NCI-H1436 (cell line): ENCODE measurements around the gene AAK1.

Experiments
- DNase-seq: peaks from one replicate; lab custom pipeline; 2025; lab: John Stamatoyannopoulos, UW

AAK1 gene

DNA sequence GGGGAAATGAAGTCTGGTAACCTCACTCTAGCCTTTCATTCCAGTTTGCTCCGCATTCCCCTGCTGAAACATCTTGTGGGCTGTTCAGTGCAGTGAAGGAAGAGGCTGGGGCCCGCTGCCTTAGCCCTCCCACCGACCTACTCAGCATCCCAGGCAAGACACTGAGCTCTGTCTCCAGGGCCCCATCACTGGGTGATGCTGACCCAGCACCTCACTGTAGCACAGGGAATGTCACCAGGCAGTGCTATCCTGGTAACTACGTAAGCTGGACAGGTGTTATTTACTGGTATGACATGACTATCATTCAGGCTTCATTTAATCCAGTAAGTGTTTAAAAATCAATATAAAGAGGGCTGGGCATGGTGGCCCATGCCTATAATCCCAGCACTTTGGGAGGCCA is 105.3 kb downstream of the AAK1 start:
- DNase-seq = no peak

DNA sequence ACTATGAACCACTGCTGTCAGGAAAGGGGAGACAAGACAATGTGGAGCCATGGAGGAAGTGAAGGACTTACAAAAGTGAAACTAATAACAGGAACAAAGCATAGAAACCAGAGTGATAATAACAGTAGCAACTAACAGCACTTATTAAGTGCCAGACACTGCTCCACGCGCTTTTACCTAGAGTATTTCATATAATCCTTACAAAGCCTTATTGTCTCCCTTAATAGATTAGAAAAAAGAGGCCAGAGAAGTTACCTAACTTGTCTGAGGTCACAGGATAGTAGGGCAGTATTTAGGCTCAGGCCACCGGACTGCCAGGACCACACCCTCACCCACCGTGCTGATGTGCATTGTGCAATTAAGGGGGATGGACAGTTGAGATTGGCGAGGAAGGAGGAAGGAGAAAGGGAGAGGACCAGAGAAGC is 107.7 kb downstream of the AAK1 start:
- no peak for DNase-seq

DNA sequence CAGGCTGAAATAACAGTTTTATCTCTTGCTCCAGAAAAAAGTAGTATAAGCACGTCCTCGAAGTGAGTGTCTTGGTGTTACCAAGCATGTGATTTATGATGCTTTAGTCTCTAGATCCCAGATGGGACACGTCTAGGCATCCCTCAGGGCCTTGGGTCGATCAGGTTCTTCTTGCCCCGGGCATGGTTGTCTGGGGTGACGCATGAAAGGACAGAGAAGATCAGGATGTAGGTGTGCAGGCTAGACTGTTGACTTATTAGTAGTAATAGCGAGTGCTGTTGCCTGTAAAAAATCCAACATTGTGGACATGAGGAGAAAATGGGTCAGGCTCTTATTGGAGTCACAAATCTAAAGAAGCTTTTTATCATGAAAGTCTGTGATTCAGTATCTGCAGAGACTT is 112.4 kb downstream of the AAK1 start:
- no peak for DNase-seq

DNA sequence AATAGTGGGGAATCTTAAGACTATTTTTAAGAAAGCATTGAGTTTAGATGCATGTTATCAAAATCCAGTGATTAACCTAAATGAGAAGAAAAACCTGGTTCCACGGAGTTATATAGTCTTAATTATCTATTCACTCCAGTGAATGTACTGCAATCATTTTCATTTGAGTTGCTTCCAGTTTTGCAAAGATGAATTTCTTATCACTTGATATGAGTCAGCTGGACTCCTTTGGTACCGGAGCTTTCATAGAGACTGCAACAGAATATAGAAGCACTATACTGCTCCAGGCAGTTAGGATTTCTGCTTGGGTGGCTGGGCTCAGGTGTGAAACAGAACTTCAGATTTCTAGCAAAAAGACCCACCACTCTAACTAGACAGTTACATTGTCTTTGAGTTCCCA is 114.1 kb downstream of the AAK1 start:
- no peak for DNase-seq

DNA sequence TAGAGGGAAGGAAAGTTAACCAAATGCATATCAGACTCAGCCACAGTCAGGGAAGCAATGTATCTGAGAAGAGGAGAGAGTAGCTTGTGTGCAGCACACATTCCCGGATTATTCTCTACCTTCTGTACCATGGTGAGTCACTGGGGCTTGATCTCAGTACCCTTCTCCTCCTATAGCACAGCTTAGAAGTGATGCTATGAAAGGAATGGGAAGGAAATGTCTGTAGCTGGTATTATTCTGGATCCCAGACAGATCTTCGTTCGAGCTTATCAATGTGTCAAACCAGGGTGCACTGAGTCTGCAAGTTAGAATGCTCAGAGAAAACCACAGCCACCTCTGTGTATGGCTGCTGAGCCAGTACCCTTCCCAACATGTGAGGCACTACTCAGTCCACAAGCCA is 118.3 kb downstream of the AAK1 start:
- DNase-seq = no peak

DNA sequence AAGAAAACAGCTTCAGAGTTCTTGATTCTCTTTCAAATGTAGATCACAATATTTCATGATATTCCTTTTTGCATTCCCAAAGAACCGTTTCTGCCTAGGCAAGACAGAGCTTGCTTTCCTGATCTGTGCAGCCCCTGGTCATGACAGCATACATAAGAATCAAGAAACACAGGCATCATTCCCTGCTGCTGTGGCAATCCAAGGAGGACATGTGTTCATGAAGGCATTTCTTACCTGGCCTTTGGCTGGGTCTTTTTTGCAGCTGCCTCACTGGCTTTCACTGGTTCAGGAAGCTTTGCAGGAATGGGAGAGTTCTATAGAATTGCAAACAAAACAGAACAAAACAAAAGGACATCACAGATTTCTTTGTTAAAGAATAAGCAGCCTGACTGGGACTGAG is 118.7 kb downstream of the AAK1 start:
- DNase-seq = no peak

DNA sequence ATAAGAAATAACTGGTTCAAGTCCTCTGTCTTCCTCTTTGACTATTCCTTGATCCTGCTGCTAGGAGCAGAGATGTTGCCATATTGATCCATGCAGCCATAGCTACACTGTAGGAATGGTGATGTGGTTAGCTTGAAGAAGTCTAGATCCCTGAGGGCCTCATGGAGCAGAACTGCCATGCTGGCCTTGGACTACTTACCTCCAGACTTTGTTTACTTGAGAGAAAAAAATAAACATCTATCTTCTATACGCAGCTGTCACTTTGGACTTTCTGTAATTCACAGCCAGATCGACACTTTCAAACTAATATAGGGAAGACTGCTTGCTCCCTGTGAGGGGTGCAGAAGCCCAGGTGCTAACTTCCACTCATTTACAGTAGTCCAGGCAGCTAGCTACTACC is 121.8 kb downstream of the AAK1 start:
- no peak for DNase-seq

DNA sequence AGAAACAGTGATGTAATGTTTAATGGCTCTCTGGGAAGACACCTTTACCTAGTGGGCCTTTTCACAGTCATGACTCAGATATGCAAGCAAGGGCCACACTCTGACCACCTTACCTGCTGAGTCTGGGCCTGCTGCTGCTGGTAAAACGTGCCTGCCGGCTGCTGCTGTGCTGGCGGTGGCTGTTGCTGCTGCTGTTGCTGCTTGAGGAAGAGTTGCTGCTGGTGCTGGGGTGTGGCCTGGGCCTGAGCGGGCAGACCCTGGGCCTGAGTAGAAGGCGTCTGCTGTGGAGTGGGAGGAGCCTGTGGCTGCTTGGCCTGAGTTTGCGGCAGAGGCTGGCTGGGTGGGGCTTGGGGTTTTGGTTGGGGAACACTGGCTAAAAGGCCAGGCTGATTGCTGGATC is 124.7 kb downstream of the AAK1 start:
- DNase-seq = no peak

DNA sequence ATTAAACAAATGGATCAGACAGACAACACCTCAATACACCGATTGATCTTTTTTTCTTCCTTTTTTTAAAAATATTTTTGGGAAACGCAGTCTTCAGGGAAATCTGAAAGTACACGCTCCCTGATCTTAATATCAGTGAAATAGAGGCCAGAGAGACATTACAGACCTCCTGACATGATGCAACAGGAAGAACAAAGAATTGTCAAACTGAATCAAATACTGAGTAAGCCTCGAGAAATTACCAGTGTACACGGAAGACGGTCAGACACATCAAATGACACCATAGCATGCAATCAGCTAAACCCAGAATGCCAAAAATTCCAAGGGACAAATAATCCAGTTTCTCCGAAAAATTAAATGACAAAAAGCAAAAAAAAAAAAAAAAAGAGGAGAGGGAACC is 126.1 kb downstream of the AAK1 start:
- no peak for DNase-seq

DNA sequence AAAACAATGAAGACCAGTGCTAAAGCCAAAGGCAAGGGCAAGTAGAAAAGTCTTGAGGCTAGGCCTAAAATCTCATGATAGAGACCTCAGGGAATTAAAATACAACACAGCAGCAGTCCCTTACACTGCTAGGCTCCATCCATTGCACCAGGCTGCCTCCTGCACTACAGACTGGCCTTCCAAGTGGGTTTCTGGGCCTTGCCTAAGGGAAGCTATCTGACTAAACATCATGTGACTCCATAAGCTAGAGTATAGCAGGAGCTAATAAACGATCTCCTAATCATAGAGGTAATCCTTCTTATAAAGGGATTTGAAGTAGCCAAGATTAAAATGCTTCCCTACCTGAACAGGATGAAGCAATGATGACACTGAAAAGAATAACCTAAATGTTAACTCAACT is 128.7 kb downstream of the AAK1 start:
- no peak for DNase-seq

DNA sequence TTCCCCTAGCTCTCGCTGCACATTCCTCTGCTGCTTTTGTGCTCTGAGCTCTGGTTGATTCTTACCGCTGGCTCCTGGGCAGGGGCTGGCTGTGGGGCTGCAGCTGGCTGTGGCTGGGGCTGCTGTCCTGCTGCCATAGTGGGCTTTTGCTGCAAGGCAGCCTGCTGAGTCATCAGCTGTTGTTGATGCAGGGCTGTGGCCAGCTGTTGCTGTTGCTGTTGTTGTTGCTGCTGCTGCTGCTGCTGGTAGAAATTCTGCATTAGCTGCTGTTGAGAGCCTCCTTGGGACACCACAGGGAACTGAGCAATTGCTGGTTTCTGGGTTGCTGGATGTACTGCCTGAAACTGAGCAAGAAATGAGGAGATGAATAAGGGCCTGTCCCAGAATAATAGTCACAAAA is 129.1 kb downstream of the AAK1 start:
- DNase-seq = no peak

DNA sequence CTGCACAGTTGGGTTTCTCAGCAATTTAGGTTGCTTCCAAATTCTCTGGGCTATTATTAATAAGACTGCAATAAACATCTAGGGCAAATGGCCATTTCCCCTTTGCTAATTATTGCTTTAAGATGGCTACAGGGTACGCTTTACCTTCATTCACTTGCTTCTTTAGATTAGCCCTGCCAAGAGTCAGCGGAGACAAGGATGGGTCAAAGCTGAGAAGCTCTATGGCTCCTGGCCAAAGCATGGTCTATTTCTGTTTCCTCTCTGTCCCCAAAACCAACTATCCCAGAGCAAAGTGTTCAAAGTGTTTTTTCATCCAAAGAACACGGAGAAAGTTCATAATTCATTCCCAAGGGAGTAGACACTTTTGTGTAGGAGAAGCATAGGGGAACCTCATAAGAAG is 131.1 kb downstream of the AAK1 start:
- DNase-seq = no peak

DNA sequence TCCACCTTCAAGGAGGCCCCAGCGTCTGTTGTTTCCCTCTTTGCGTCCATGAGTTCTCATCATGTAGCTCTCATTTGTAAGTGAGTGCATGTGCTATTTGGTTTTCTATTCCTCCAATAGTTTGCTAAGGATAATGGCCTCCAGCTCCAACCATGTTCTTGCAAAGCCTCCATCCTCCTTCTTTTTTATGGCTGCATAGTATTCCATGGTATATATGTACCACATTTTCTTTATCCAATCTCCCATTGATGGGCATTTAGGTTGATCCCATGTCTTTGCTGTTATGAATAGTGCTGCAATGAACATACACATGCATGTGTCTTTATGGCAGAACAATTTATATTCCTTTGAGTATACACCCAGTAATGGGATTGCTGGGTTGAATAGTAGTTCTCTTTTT is 133.3 kb downstream of the AAK1 start:
- DNase-seq = no peak

DNA sequence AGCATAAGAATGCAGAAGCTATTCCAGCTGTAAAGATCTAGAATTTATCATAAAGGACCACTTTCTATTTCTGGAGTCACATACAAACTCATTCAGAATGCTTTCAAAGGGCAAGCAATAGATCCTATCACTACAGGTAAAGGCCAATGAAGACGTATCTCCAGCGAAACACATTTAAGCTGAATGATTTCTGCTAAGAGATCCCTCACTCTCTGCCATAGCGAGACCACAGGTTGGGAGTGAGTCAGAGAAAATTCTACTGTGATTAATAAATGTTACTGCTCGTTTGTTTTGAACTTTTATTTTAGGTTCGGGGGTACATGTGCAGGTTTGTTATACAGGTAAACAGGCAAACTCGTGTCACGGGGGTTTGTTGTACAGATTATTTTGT is 133.8 kb downstream of the AAK1 start:
- no peak for DNase-seq

DNA sequence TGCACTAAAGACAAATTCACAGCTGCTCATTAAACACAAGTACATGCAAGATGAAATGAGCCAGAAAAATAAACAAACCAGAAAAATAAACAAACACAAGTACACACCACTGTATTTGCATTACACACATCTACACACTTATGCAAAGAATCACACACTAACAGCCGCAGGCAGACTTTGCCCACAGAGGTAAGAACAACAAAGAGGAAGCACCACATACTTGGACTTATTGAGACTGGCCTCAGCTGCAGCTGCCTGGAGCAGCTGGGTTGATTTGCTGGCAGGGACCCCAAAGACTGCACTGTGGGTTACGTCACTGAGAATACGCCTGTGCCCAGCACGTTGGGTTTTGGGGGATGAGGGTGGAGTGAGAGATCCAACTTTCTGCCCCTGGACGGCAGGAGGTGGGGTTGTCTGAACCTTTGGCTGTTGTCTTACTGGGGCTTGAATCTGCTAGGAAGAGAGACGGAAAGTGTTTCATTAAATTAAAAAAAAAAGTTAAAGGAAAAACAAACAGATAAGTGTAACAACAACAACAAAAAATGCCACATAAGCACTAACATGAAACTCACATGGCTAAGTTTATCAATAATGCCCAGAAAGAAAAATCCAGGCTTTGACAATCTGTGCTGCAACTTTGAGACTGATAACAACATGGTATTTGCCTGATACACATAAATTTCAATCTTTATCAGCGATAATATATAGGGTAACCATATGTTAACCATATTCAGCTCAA is 134.4 kb downstream of the AAK1 start:
- no peak for DNase-seq

DNA sequence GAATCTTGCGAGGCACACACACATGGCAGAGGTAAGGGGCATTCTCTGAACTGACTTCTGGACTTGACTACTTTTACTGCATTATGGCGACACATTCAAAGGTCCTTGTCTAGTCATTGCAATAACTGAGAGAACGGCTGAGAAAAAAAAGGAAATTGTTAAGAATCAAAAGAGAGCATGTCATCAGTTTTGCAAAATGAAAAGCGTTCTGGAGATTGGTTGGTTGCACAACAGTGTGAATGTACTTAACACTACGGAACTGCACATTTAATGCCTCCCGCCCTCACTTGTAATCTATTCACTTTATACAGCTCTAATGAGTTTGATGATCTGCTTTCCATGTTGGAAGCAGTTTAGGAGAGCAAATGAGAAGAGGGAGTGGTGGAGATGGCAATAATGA is 137.8 kb downstream of the AAK1 start:
- DNase-seq = no peak

DNA sequence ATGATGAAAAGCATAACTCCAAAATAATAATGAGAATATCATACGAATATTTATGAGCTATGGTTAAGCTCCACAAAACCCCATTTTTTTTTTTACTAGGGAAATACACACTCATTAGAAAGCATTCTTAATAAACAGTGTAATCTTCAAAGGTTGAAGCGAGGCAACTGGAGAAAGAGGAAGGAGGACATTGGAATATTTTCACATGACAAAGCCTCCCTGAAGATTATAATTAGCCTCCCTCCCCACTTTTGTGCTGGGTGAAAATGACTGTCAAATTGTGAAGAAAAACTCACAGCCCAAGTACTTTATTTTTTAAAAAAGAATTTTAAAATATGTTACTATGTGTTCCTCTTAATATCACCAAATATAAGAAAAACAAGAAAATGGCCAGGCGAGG is 142.2 kb downstream of the AAK1 start:
- no peak for DNase-seq

DNA sequence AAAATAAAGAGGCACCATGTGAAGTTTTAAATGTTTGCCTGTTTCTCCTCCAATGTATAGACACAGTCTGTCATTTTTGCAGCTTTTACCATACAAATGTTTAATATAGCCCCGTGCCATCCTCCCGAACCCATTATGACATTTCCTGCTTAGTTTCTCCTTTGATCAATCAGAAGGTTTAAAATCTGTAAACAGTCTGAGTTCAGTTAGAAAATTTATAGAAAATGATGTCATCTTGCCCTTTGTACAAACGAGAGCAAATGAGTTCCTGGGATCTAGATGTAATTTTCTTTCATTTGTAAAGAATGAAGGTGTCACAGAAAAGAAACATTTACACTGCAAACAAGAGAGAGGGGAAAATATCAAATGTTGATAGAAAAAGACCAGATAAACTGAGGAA is 143.6 kb downstream of the AAK1 start:
- no peak for DNase-seq

DNA sequence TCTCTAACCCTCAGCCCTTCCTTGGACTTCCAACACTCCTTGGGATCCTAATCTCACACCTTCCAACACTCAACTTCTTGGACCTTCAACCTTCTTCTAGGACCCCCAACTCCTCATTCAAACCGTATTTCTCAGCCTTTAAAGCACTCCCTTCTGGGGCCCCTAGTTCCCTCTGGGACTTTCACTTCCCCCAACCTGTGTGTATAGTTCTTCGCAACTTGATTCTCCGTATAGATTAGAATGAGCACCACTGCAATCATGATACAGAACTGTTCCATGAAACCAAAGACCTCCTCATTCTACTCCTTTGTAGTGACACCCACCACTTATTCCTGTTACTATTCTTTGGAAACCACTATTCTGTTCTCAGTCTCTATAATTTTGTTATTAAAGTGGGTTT is 144.3 kb downstream of the AAK1 start:
- DNase-seq = no peak

DNA sequence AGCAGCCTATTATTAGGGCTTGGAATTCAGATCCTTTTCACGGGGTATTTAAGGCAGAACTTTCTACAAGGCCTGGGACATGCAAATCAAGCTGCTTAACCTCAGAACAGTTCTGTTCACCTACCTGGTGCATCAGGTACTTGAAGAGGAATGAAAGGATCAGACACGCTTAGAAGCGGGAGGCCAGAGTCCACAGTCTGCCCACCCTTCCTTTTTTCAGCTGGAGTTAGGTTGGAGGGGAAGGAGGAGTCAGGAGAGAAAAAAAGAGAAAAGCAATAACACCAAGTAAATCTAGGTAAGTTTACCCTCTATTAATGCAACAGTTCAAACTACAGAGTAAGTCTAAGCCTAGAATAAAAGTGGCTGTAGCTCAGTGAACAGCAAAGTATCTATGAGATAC is 147.7 kb downstream of the AAK1 start:
- DNase-seq = no peak

DNA sequence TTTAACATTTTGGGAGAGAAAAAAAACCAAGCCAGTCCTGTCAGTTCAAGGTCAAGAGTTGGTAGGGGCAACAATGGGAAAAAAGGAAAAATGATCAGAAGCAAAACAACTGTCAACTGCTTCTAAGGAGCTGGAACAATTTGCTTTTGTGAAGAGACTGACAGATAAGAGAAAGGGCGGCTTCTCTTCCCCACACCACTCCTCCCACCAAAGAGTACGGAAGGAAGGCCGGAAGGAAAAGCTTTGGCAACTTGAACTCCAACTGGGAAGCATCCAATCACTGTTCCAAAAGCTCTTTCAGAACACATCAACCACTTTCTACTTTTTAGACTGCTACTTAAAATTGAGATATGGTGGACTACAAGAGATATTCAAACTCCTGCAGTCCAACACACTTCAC is 148.5 kb downstream of the AAK1 start:
- no peak for DNase-seq

DNA sequence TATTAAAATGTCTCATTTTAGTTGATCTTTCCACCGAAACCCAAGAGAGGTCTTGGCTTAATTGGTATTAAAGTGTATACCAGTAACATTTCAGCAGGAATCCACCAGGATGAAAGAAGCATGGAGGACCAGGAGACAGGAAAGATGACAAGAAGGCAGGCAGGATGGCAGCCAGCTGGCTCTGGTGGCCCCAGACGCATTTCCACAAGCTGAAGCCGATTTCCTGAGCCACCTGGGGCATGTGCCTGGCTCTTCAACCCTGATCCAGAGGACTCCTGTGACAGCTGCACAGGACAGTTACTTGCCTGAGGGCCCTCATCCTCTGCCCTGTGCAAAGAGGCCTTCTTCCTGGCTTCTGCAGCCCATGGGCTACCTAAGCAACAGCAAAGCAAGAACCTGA is 149.4 kb downstream of the AAK1 start:
- no peak for DNase-seq

DNA sequence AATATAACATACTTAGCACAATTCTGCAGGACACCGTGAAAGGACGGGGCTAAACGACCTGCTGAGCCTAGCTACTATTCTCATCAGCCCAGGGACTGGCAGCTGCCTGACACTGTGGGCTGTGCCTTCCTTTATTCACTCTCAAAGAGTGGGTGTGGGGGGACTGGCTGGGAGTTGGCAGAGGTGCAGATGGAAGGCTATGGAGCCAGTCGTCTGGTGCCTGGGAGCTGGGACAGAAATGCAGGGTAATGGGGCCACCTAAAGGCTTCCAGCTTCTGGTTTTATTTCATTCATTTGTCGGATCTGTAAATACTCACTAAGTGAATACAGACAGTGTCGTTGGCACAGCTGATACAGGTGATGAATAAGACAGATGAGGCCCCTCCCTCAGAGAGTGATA is 150.3 kb downstream of the AAK1 start:
- no peak for DNase-seq

DNA sequence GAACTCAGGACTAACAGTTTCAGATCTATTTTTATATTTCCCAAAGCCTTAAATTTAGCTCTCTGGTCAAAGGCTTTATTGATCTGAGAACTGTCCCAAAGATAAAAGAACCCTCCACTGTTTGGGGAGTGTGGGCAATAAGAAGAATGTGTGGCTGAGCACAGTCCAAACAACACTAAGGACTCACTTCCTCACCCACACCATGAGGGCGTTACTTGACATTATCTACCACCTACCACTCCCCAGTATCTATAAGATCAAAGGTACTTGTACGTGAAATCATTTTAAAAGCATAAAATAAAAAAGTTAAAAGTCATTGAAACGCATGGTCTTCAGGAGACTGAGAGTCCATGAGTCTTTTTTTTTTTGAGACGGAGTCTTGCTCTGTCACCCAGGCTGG is 151.7 kb downstream of the AAK1 start:
- DNase-seq = no peak

DNA sequence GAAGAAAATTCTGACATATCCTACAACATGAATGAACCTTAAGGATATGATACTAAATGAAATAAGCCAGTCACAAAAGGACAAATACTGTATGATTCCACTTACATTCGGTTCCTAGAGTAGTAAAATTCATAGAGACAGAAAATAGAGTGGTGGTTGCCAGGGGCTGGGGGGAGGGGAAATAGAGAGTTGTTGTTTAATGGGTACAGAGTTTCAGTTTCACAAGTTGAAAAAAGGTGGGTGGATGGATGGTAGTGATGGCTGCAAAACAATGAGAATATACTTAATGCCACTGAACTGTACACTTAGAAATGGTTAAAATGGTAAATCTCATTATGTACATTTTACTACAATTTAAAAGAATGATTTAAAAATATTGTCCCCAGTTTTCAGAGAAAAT is 153.1 kb downstream of the AAK1 start:
- no peak for DNase-seq
